Posterior vena cava (tissue), 2 donors: ENCODE results near the gene SLC9A1. TPM values are rescaled to one million over a fixed set of nuclear protein-coding genes. Genes with fewer than 3 reads are reported as not detected.

Experiments
- DNase-seq: peaks from one replicate; pipeline ENCODE4 v3.0.0-alpha.2; 2020; ENCODE audit warnings: low spot score
- intact Hi-C, 2 donors: fragments of 100-400 bp; cut with DNase I; formaldehyde crosslinking; loops; one replicate each; pipeline versions ENCODE4 v1.14.1 to v1.14.2; 2022 to 2023
- total RNA-seq, 2 donors: library from RNA; stranded (reverse); fragmentation: NEBNext Ultra II Directional; extraction: Animal tissue kit (Norgen Biotek cat#: 25700); gene quantifications; one replicate each; pipeline ENCODE4 v1.2.1, GENCODE V29; 2021
- donor health status: DM: yes; HTN: yes; CAD: no.
- donor health status: DM: yes; HTN: yes; CAD: no.

The SLC9A1 gene
- total RNA-seq, 2 donors from 2014 or later = 19.0 to 25.3 TPM

DNA sequence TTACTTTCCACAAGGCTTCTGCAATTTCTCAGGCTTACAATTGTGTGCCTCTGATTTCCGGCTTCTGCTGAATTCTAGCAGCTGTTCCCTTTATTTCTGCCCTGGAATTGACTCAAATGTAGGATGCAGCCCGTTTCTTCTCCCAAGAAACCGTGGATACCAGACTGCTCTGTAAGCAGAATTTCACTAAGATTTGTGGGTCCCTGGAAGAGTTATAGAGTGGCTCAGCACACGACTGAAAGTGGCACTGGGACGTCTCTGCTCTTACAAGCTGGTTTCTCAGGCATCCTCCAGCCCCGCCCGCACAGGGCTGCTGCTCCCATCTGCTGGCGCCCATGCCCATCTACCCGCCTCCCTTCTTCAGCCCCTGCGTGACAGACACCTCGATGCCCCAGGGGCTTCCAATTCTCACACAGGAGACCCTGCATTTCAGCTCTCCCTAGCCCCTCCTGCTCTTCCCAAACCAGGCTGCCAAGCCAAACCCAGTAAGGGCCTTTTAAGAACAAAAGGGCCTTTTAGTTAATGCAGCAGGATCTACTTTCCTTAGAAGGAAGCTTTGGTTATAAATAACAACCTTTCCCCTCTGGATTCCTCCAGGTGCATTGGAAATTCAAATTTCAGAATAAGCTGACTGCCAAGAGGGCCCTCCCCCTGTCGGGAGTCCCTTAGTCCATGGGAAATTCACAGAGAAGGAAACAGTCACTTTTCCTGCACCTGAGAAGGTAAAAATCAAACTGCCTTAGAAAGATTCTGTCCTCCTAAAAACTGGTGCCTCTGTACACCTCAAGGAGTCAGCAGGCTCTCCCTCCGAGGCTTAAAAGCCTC is 96.9 kb downstream of the SLC9A1 start:
- DNase-seq = no peak
- intact Hi-C loops = no loop called here

DNA sequence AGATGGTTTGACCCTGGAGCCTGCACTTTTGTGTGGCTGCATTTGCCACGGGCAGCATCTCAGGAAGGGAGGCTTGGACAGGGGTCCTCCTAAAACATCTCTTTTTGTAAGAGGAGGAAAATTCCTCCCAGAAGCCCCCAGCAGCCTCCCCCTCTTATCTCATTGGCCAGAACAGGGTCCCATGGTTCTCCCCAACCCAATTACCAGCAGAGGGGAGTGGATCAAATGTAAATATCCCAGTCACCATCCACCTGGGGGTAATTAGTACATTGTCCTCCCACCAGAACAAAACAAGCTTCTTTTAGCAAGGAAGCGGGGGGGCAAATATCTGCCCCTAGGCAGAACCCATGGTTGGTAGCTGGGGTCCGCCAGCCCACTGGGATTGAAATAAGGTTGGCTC is 97.5 kb downstream of the SLC9A1 start:
- intact Hi-C loops = no loop called here
- no peak for DNase-seq

DNA sequence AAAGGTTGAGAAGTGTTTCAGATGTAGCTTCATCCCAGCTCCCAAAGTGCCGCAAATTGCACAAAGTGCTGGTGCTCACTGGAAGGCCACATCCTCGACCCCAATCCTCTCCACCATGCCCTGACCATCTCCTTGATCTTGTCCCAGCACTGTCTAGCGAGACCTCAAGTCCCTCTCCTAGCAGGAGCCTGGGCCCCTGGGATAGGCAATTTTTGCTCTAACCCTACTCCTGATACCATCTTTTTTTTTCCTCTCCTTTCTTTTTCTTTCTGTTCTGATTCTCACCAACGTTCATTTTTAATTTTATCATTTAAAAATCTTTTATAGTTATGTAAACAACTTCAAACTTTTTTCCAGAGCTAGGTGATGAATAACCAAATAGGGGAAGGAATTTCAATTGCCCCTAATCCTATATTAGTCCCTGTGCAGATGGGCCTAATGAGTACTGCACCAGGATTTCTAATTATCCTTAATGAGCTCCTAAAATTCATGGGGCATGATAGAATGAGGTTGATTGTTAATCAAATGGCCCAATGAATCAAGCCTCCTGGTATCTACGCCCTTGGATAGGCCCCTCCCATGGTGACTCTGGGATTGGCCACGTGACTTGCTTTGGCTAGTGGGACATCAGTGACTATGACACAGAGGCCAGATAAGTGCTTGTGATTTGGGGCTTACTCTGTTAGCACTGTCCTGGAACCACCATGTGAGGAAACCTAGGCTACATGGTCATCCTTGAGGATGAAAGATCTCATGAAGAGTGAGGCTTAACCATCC is 100.8 kb downstream of the SLC9A1 start:
- DNase-seq = no peak
- intact Hi-C loops = loop anchor here in 1 of 2 donors (1.0 kb wide), 1 partner anchor 50 kb away; no protein-coding TSS in a partner anchor

DNA sequence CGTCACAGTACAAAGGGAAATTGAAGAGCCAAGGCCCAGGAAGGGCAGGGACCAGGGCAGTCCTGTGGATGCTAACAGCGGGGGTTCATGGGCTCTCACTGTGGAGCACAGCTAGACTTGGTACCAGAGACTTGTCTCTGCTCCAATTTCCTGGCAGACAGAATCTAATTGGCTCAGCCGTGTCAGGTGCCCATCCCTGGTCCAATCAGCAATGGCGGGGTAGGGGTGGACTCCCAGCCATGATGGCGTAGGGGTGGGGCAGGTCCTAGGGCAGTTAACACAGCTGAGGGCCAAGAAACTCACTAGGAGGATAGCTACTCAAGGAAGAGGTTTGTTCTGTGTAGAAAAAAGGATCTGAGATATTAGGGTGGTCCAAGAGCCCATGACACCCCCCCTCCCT is 102.4 kb downstream of the SLC9A1 start:
- intact Hi-C loops = no loop called here
- DNase-seq = no peak

DNA sequence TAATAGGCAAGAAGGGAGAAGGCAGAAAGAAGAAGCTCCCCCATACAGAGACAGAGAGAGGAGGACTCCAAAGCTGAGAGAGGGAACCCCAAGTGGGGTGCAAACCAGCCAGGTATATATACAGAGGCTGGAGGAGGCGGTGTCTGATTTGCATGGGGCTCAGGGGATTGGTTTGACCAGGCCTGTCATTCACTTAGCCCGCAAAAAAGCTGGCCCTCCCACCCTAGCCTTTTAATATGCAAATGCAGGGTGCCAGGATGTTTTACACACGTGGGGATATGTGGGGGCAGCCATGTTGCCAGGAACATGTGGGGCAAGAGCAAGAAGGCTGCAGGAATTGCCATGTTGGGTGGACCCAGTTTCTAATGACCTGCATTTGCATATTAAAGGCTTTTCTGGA is 105.3 kb downstream of the SLC9A1 start:
- DNase-seq = no peak

DNA sequence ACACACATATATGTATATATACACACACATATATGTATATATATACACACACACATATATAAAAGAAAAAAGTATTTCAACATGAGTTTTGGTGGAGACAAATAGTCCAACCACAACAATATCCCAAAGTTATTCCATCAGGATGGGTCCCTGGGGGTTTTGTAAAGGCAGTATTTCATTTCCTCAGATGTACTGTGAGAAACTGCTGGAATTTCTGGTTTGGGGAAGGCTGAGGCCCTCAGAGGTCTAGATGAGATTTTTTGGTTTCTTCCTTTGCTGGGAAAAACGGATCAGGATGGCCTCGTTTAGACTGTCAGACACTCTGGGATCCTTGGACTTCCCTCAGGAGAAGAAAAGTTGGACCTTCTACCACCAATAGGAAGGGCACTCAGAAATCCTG is 105.8 kb downstream of the SLC9A1 start:
- DNase-seq = no peak
- intact Hi-C loops = loop anchor here in 1 of 2 donors (10.0 kb wide), 1 partner anchor 46 kb away; no protein-coding TSS in a partner anchor

More for the DNA sequence above, 105.3 kb downstream of the SLC9A1 start:
- intact Hi-C loops = loop anchor here in 1 of 2 donors (10.0 kb wide), 1 partner anchor 45 kb away; no protein-coding TSS in a partner anchor

Other genes with a start within 250 kb of the SLC9A1 start
- gene NR0B2, start 241.2 kb downstream of the SLC9A1 start, total RNA-seq = not detected
- gene NUDC, start 233.4 kb downstream of the SLC9A1 start, total RNA-seq = 10 to 100 TPM; 43.0 to 48.4 TPM
- gene KDF1, start 194.7 kb downstream of the SLC9A1 start, total RNA-seq = not detected
- gene TRNP1, start 161.4 kb downstream of the SLC9A1 start, total RNA-seq = 10 to 100 TPM; 10.7 to 13.2 TPM
- gene TENT5B, start 142.3 kb downstream of the SLC9A1 start, total RNA-seq = 10 to 100 TPM; 41.2 to 43.7 TPM
- 10 to 100 TPM; 22.6 to 27.4 TPM for gene WDTC1, start 79.5 kb upstream of the SLC9A1 start, total RNA-seq
- 10 to 100 TPM; 25.0 to 26.7 TPM for gene TMEM222, start 167.0 kb upstream of the SLC9A1 start, total RNA-seq
- gene SYTL1, start 186.9 kb upstream of the SLC9A1 start, total RNA-seq = 1 to 10 TPM; 1.6 to 1.9 TPM
- gene MAP3K6, start 211.8 kb upstream of the SLC9A1 start, total RNA-seq = 10 to 100 TPM; 72.8 to 94.3 TPM
- gene FCN3, start 219.7 kb upstream of the SLC9A1 start, total RNA-seq = 10 to 100 TPM; 10.4 to 11.6 TPM
- not detected for gene CD164L2, start 228.2 kb upstream of the SLC9A1 start, total RNA-seq
- 1 to 10 TPM in 1 of 2 donors, under 1 TPM in 1; 0.37 to 1.2 TPM for gene GPR3, start 237.5 kb upstream of the SLC9A1 start, total RNA-seq